Right cardiac atrium (tissue), 5 donors: ENCODE results near the gene BCL7B. TPM values are rescaled to one million over a fixed set of nuclear protein-coding genes. Genes with fewer than 3 reads are reported as not detected.
"Not testable (repeated sequence)": the region's sequence is repeated elsewhere in the genome, so short reads cannot be mapped to it uniquely, and the experiment has no call there.

Source experiments
- ATAC-seq, 2 donors: fragments of 200-7000 bp; cut with Tn5 transposase; one replicate each; pipeline versions ENCODE4 v1.8.0 to v1.9.1; 2020; ENCODE audit warnings: moderate library complexity in 2 of 2, mild to moderate bottlenecking in 1 of 2
- DNase-seq, 3 donors: peaks; one replicate each; pipeline ENCODE4 v3.0.0-alpha.2; 2020
- H3K27ac ChIP-seq: one replicate; pipeline ENCODE4 v1.5.1; 2013; ENCODE audit warnings: mild to moderate bottlenecking, low read length, control low read depth, moderate library complexity
- H3K27me3 ChIP-seq: one replicate; pipeline ENCODE4 v1.6.1; 2013; ENCODE audit not compliant: control insufficient read depth, insufficient read depth
- H3K4me1 ChIP-seq: one replicate; pipeline ENCODE4 v1.6.1; 2013; ENCODE audit warnings: low read length; ENCODE audit not compliant: control insufficient read depth, insufficient read depth
- H3K4me3 ChIP-seq: one replicate; pipeline ENCODE4 v1.5.1; 2013; ENCODE audit warnings: low read length, control low read depth
- H3K9me3 ChIP-seq: one replicate; pipeline ENCODE4 v1.6.1; 2013; ENCODE audit warnings: low read length; ENCODE audit not compliant: control insufficient read depth
- WGBS: extraction: QIAGEN DNeasy Blood & Tissue Kit; methylation state at CpG from one replicate; pipeline ENCODE4 v1.1.7; 2013; 5-methylcytosine and 5-hydroxymethylcytosine counted together
- intact Hi-C, 4 donors: fragments of 100-400 bp; cut with DNase I; formaldehyde crosslinking; loops; one replicate each; pipeline versions ENCODE4 v1.11.0 to v1.14.0; 2022 to 2023
- polyA plus RNA-seq: library from polyadenylated mRNA; stranded (reverse); fragments of 200-250 nt; gene quantifications from one replicate; pipeline ENCODE4 v1.2.3, GENCODE V29; 2013
- total RNA-seq, 4 donors: library from RNA; stranded (reverse); fragmentation: NEBNext Ultra II Directional; extraction: Animal tissue kit (Norgen Biotek cat#: 25700); gene quantifications; one replicate each; pipeline ENCODE4 v1.2.1, GENCODE V29; 2021
- donor health status: healthy with polysubstance abuse.
- donor health status: DM: no; HTN: yes; CAD: no.
- donor health status: DM: no; HTN: no; CAD: no.
- donor health status: DM: no; HTN: yes; CAD: no; lungs with severe emphysema.
- donor health status: DM: yes; HTN: yes; CAD: no.

BCL7B gene
- total and polyA plus RNA-seq, 5 donors, result 75.5 to 83.9 (median 78.5) TPM

- intact Hi-C loops, result no loop called here
- DNase-seq (no peak), ATAC-seq (peak in 1 of 2 donors; percentile 8)
- 91% methylated on average over 10 of the region's 10 CpGs for WGBS
- H3K4me3 ChIP-seq, result no peak overlapping the region
- no peaks in the 10 kb centered on the region for H3K27me3 ChIP-seq
- no peak overlapping the region for H3K27ac ChIP-seq
- H3K9me3 ChIP-seq, result no peaks in the 10 kb centered on the region
- no peaks in the 10 kb centered on the region for H3K4me1 ChIP-seq
Observed at GRCh38 chr7:73570977-73571376, 13.5 kb upstream of the BCL7B start.

DNA sequence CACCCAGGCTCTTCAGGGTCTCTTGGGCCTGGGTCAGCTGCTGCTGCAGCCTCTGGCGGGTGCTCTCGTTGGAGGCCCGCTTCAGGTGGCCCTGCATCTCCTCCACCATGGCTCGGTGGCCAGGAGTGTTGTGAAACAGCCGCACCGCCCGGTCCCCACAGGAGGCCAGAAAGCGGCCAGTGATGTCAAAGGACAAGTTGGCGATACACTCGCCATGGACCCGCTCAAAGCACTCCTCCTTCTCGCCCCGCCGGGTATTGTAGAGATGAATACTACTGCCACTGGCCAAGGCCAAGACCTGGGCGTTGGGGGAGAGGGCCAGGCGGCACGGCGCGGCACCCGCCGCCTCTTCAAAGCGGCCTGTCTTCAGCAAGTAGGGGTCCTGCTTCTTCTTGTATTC is 13.0 kb upstream of the BCL7B start:
- ATAC-seq (no peak), DNase-seq (no peak)
- intact Hi-C loops, result no loop called here
- H3K27me3 ChIP-seq, result no peaks in the 10 kb centered on the region
- H3K27ac ChIP-seq, result no peak overlapping the region
- H3K4me1 ChIP-seq, result no peaks in the 10 kb centered on the region
- WGBS, result 97% methylated on average over 22 of the region's 22 CpGs
- no peak overlapping the region for H3K4me3 ChIP-seq
- no peaks in the 10 kb centered on the region for H3K9me3 ChIP-seq

GRCh38 chr7:73569042-73569608 is 11.6 kb upstream of the BCL7B start:
- Histone ChIP-seq H3K27ac (no peak overlapping the region), H3K9me3 (no peaks in the 10 kb centered on the region), H3K27me3 (no peaks in the 10 kb centered on the region), H3K4me1 (no peaks in the 10 kb centered on the region), H3K4me3 (no peak overlapping the region)
- ATAC-seq (no peak), DNase-seq (no peak)
- 70% methylated on average over 5 of the region's 5 CpGs for WGBS
- intact Hi-C loops, result no loop called here

- intact Hi-C loops, result no loop called here
- Histone ChIP-seq H3K4me3 (no peak overlapping the region), H3K27ac (no peak overlapping the region), H3K4me1 (no peaks in the 10 kb centered on the region), H3K9me3 (no peaks in the 10 kb centered on the region), H3K27me3 (no peaks in the 10 kb centered on the region)
- DNase-seq (no peak), ATAC-seq (peak in 1 of 2 donors; percentile 24)
- whole genome bisulfite sequencing, result 78% methylated on average over 12 of the region's 12 CpGs
Observed at GRCh38 chr7:73567846-73568685, 10.6 kb upstream of the BCL7B start.

- Histone ChIP-seq H3K4me1 (no peaks in the 10 kb centered on the region), H3K9me3 (no peaks in the 10 kb centered on the region), H3K27ac (no peak overlapping the region), H3K4me3 (no peak overlapping the region), H3K27me3 (no peaks in the 10 kb centered on the region)
- DNase-seq, result no peak
- intact Hi-C loops, result no loop called here
- 92% methylated on average over 4 of the region's 4 CpGs for whole genome bisulfite sequencing
- no peak for ATAC-seq
Observed at GRCh38 chr7:73567140-73567539, 9.7 kb upstream of the BCL7B start.

- DNase-seq, H3K4me3 ChIP-seq: not testable (repeated sequence)
Observed at GRCh38 chr7:73566431-73566830, 8.9 kb upstream of the BCL7B start.

DNA sequence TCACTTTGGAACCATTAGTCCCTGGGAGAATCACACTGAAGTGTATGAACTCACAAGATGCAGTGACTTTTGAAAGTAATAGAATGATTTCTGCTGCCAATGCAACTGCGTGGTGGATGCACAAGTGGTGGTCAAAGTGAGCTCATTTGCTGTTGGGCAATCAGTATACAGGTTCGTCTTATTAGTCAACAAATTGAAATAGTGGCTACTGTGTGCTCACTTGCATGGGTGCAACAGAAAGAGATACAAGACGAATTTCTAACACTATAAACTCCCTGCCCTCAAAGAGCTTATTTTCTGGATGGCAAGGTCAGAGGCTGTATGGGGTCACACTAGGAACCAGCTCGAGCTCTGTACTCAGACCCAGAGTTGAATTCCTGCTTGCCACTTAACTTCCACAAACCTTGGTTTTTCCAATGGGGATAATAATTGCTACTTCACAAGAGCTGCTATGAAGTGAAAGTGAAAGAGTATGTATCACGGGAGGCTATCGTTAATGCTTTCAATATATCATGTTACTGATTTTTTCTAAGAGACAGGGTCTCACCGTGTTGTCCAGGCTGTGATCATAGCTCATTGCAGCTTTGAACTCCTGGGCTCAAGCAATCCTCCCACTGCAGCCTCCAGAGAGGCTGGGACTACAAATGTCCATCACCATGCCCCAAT is 8.3 kb upstream of the BCL7B start:
- Histone ChIP-seq H3K27ac (no peak overlapping the region), H3K9me3 (no peaks in the 10 kb centered on the region), H3K27me3 (no peaks in the 10 kb centered on the region), H3K4me3 (no peak overlapping the region), H3K4me1 (no peaks in the 10 kb centered on the region)
- DNase-seq (no peak), ATAC-seq (no peak)
- intact Hi-C loops, result no loop called here
- WGBS, result 67% methylated on average over 7 of the region's 7 CpGs

More at GRCh38 chr7:73566431-73566830, 8.9 kb upstream of the BCL7B start:
- intact Hi-C loops, H3K27ac ChIP-seq, H3K4me1 ChIP-seq, ATAC-seq, H3K9me3 ChIP-seq, H3K27me3 ChIP-seq: not testable (repeated sequence)

GRCh38 chr7:73560109-73560835 is 2.8 kb upstream of the BCL7B start:
- Histone ChIP-seq H3K9me3 (no peaks in the 10 kb centered on the region), H3K4me1 (peaks cover 9% of the 10 kb centered on the region), H3K4me3 (no peak overlapping the region), H3K27me3 (no peaks in the 10 kb centered on the region), H3K27ac (no peak overlapping the region)
- ATAC-seq (no peak), DNase-seq (no peak)
- WGBS, result 54% methylated on average over 11 of the region's 11 CpGs
- intact Hi-C loops, result no loop called here

- under 1% methylated on average over 36 of the region's 36 CpGs for WGBS
- Histone ChIP-seq H3K4me3 (peak overlapping the region; percentile 91), H3K27me3 (no peaks in the 10 kb centered on the region), H3K9me3 (no peaks in the 10 kb centered on the region), H3K27ac (peak overlapping the region; percentile 100), H3K4me1 (peaks cover 9% of the 10 kb centered on the region)
- intact Hi-C loops, result no loop called here
- peak; percentile 96 to 98 (median 98) for DNase-seq
- ATAC-seq, result peak; percentile 98
Observed at GRCh38 chr7:73557108-73557396, 438 bp downstream of the BCL7B start.

DNA sequence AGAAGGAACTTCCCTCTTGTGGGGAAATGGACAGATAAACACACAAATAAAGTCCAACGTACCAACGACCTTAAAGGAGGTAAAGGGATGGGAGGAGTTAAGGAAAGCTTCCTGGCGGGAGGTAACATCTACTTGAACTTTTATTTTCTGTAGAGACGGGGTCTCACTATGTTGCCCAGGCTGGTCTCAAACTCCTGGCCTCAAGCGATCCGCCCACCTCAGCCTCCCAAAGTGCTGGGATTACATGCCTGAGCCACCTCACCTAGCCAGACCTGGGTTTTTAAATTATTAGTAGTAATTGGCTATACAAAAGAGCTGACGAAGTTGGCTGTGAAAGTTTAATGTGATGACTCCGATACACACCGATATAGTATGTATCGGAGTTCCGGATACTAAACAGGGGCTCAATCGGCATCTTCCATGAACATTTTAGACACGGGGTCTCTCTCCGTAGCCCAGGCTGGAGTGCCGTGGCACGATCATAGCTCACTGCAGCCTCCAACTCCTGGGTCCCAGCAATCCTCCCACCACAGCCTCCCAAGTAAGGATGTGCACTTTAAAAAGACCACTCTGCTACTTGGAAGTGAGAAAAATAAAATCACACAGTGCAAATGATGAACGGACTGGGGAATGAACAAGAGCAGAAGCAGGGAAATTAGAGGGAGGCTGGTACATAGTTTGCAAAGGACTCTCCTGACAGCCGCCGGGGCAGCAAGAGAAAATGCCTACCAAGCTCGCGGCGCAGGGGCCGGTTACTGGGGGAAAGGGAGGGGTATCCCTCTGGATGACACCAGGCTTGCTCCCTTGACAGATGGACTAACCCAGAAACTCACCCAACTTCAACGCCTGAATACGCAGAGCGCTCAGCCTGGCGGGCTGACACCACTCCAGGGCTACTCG is 1.0 kb downstream of the BCL7B start:
- intact Hi-C loops, result no loop called here
- peak overlapping the region; percentile 72 for H3K27ac ChIP-seq
- no peaks in the 10 kb centered on the region for H3K9me3 ChIP-seq
- peak overlapping the region; percentile 91 for H3K4me3 ChIP-seq
- no peak for ATAC-seq
- 21% methylated on average over 28 of the region's 28 CpGs for WGBS
- no peaks in the 10 kb centered on the region for H3K27me3 ChIP-seq
- H3K4me1 ChIP-seq, result peaks cover 9% of the 10 kb centered on the region
- DNase-seq, result no peak
